HTR-8/SVneo (cell line): ENCODE measurements around the gene LYZL6.
"Not testable (repeated sequence)": the region's sequence is repeated elsewhere in the genome, so short reads cannot be mapped to it uniquely, and the experiment has no call there.

Experiments
- DNase-seq: peaks from one replicate; pipeline ENCODE4 v3.0.0; 2011; ENCODE audit warnings: low spot score, mixed read lengths; ENCODE audit not compliant: insufficient read length
- FAIRE-seq: peaks from 2 replicates; lab custom pipeline; 2011; peaks lifted over from hg19 to GRCh38; lab: Jason Lieb, UNC

Gene LYZL6

DNA sequence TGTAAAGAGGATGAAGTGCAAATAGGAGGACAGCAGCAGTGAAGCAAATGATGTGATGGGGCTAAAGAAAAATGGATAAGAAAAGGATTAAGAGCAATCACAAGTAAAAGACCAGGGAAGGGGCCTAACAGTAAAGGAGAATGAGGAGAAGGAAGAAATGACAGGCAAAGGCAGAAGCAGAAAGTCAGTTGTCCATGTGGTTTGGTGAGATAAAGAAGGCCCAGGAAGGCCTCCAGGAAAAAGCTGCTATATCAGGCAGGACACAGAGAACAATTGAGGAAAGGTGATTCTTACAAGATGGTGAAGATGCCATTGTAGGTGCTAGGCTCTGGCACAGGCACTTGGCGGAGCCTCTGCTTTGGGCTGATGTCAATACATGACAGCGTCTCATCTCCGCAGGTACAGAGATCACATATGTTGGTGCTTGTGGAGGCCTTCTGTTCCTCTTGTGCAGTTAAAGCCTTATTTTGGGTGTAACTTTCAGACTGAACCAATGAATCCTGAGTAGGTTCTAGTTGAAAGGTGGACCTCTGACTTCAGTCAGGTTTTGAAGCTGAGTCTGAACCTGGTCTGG is 31.1 kb downstream of the LYZL6 start:
- FAIRE-seq = no peak

DNA sequence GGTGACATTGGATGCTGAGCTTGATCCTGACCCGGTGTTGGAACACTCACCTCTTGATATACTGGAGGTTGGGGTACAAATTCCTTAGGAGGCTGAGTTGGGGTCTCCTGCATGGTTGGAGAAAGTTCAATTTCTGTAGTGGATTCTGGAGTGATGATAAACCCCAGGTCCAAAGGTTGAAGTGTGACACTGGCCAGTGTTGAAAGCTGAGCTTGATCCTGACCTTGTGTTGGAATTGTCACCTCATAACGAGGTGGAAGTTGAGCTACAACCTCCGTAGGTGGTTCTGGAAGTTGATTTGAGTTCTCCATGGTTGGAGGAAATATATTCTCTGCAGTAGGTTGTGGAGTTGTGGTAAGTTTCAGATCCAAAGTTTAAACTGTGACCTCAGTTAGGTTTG is 34.1 kb downstream of the LYZL6 start:
- FAIRE-seq = no peak
- no peak for DNase-seq

More for the DNA sequence above, 31.1 kb downstream of the LYZL6 start:
- no peak for DNase-seq

DNA sequence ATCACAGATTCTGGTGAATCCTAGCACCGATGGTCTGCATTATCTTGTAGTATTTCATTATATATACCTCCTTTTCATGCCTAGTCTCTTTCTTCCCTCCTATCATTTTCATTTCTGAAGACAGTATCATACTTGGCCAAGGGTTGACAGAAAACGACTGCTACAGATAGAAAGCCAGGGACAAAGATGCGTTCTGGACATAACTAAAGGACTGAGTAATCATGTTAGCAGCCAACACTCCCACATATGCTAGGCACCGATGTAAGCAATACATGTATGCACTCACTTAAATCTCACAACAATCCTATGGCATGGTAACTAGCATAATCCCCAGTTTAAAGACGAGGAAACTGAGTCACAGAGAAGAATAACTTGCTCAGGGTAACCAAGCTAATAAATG is 35.8 kb downstream of the LYZL6 start:
- no peak for DNase-seq
- no peak for FAIRE-seq

GRCh38 chr17:35906926-35907637 is 36.4 kb downstream of the LYZL6 start:
- no peak for FAIRE-seq

GRCh38 chr17:35906191-35906925 is 37.2 kb downstream of the LYZL6 start:
- no peak for DNase-seq

More at GRCh38 chr17:35906926-35907637, 36.4 kb downstream of the LYZL6 start:
- DNase-seq = no peak

GRCh38 chr17:35903451-35903850 is 40.1 kb downstream of the LYZL6 start:
- FAIRE-seq = no peak
- DNase-seq = no peak

More at GRCh38 chr17:35906191-35906925, 37.2 kb downstream of the LYZL6 start:
- no peak for FAIRE-seq

GRCh38 chr17:35901631-35902175 is 41.8 kb downstream of the LYZL6 start:
- no peak for DNase-seq

DNA sequence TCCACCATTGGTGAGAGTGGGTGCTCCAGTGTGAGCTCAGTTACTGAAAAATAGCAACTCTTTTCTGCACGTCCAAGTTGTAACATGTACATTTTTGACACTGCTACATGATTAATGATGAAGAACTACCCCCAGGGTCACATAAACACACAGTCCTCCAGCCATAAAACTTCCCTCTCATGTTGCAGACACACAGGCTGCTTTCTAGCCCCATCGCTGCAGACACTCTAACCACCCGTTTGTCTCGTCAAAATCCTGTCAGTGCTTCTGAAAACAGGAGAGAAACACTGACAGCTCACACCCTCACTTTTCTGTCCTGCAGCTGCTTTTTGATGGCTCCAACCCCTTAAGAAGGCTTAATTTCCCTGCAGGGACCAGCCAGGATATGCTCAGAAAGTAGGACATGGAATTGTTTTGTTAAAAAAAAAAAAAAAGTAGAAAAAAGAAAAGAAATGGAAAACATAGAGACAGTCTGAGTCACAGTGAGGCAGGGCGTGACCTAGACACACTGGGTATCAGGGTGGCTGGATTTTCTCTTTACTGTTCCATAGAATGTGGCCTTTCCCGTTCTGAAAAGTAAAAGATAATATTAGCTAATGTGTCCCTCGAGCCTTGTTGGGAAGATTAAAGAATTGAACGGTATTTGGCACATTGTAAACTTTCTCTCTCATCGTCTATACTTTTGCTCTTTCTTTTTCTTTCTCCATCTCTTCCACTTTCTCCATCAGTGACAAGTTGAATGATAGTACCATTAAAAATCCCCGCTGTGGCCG is 42.6 kb downstream of the LYZL6 start:
- no peak for FAIRE-seq
- DNase-seq = peak; percentile 34

More at GRCh38 chr17:35901631-35902175, 41.8 kb downstream of the LYZL6 start:
- no peak for FAIRE-seq

DNA sequence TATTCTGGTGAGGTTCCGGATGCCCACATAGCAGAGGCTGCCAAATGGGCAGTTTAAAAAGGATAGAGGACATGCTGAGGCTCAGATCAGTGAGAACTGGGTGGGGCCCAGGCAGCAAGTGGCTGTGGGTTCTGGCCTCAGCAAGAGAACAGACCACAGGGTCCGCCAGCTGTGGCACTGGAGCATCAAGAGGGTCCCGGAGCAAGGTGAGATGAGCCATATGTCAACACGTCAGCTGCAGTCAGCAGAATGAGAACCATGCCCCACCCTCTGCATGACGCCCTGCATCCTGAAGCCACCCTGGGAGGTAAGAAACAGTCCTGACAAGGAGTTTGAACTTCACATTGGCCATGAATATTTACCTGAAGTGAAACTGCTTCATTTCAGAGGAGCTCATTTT is 43.2 kb downstream of the LYZL6 start:
- FAIRE-seq (no peak), DNase-seq (no peak)

DNA sequence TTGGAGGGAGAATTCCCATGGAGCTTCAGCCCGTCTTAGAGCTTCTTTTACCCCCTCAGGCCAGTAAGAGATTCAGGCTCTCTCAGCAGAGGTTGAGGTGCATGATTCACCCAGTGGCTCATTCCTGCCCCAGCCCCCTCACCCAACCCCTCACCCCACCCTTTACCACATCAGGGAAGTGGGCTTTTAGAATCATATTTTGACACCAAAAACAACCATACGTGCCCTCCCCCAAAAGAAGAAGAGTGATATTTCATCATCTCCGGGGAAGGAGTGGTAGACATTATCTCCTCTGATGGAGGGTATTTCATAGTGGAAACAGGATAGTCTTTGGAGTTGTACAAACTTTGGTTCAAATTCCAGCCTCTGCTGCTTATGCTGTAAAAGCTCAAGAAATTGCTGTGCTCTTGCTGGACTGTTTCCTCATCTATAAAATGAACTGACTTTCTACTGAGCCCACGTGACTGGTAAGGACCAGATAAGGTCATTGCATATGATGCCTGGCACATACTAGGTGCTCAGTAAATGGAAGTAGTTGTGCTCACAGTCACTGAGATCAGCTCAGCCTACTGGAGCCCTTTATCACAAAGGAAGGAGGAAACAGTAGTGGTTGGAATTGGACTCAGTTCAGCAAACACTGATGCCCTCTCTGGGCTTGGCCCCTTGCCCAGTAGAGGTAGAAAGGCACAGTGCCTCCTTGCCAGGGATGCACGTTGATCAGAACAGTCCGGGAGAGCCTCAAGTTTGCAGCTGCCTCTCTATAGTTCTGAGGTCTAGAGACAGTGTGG is 45.0 kb downstream of the LYZL6 start:
- DNase-seq (no peak), FAIRE-seq (no peak)

DNA sequence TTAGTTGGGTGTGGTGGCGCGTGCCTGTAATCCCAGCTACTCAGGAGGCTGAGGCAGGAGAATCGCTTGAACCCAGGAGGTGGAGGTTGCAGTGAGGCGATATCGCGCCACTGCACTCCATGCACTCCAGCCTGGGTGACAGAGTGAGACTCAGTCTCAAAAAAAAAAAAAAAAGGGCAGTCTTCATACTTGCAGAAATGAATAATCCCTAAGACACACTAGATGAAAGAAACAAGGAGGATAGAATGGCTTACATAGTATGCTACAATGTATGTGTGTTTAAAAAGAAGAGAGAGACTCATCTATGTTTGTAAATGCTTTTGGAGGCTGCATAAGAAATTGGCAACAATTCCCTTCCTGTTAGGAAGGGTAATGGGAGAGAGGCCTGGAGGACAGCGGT is 45.7 kb downstream of the LYZL6 start:
- FAIRE-seq, DNase-seq: not testable (repeated sequence)

GRCh38 chr17:35895636-35896587 is 47.6 kb downstream of the LYZL6 start:
- no peak for DNase-seq
- no peak for FAIRE-seq

DNA sequence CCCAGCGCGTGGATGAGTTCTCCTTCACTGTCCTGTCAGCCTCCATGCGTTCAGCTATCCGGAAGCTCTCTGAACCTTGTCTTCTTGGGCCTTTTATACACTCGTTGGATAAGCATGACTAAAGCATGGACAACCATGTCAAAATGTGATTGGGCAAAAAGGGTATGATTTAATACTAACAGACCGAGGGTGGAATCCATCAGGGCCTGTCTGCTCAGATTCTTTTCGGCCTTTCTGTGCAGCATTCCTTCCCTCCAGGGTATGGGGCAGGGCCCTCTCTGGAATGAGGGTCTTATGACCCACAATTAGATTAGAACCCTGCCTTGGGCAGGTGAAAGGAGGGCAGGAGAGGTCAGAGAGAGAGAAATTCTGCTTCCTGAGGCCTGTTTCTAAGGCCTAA is 49.3 kb downstream of the LYZL6 start:
- FAIRE-seq (no peak), DNase-seq (no peak)

GRCh38 chr17:35893751-35894150 is 49.8 kb downstream of the LYZL6 start:
- no peak for DNase-seq
- no peak for FAIRE-seq

GRCh38 chr17:35892091-35893035 is 51.1 kb downstream of the LYZL6 start:
- DNase-seq (no peak), FAIRE-seq (no peak)

- DNase-seq (no peak), FAIRE-seq (no peak)
These were observed 52.2 kb downstream of the LYZL6 start for GRCh38 chr17:35891269-35891668.

GRCh38 chr17:35890774-35891155 is 52.7 kb downstream of the LYZL6 start:
- FAIRE-seq (no peak), DNase-seq (no peak)
